Measurements from ENCODE around the gene BCAS3.
"Not testable (repeated sequence)": the region's sequence is repeated elsewhere in the genome, so short reads cannot be mapped to it uniquely, and the experiment has no call there.

BCAS3 gene

GRCh38 chr17:60916043-60916442 lies 238.4 kb downstream of the BCAS3 start:
- Histone ChIP-seq H3K27me3 (ENCODE audit: control insufficient read depth in 1 of 2, insufficient read depth in 2 of 2, low read length in 2 of 2) (no peaks in the 10 kb centered on the region), H3K4me3 (ENCODE audit: low read length in 2 of 2) (no peak overlapping the region), H3K9ac (ENCODE audit: low read length in 2 of 2) (no peak overlapping the region)

GRCh38 chr17:60920107-60920506 lies 242.5 kb downstream of the BCAS3 start:
- Histone ChIP-seq H3K4me1 (ENCODE audit: control insufficient read depth, insufficient read depth, low read length) (no peaks in the 10 kb centered on the region), H3K36me3 (ENCODE audit: control insufficient read depth in 2 of 2, insufficient read depth in 2 of 2, low read length in 2 of 2) (no peaks in the 10 kb centered on the region), H3K4me3 (ENCODE audit: low read length in 2 of 2) (no peak overlapping the region), H3K9ac (ENCODE audit: low read length in 2 of 2) (no peak overlapping the region), H3K9me3 (ENCODE audit: control insufficient read depth in 2 of 2, low read length in 2 of 2) (peaks cover 0 to 4% of the 10 kb centered on the region in 2 donors), H3K27me3 (ENCODE audit: control insufficient read depth in 1 of 2, insufficient read depth in 2 of 2, low read length in 2 of 2) (no peaks in the 10 kb centered on the region), H3K27ac (ENCODE audit: low read length) (no peak overlapping the region)

More at GRCh38 chr17:60916043-60916442, 238.4 kb downstream of the BCAS3 start:
- Histone ChIP-seq H3K27ac (ENCODE audit: low read length) (no peak overlapping the region), H3K36me3 (ENCODE audit: control insufficient read depth in 2 of 2, insufficient read depth in 2 of 2, low read length in 2 of 2) (no peaks in the 10 kb centered on the region), H3K9me3 (ENCODE audit: control insufficient read depth in 2 of 2, low read length in 2 of 2) (peaks cover 0 to 4% of the 10 kb centered on the region in 2 donors), H3K4me1 (ENCODE audit: control insufficient read depth, insufficient read depth, low read length) (no peaks in the 10 kb centered on the region)

- no peaks in the 10 kb centered on the region for H3K36me3 ChIP-seq (ENCODE audit: control insufficient read depth in 2 of 2, insufficient read depth in 2 of 2, low read length in 2 of 2)
- H3K27ac ChIP-seq (ENCODE audit: low read length) = no peak overlapping the region
- H3K9ac ChIP-seq (ENCODE audit: low read length in 2 of 2) = no peak overlapping the region
- no peaks in the 10 kb centered on the region for H3K9me3 ChIP-seq (ENCODE audit: control insufficient read depth in 2 of 2, low read length in 2 of 2)
- H3K4me1 ChIP-seq (ENCODE audit: control insufficient read depth, insufficient read depth, low read length) = no peaks in the 10 kb centered on the region
- no peak overlapping the region for H3K4me3 ChIP-seq (ENCODE audit: low read length in 2 of 2)
- H3K27me3 ChIP-seq (ENCODE audit: control insufficient read depth in 1 of 2, insufficient read depth in 2 of 2, low read length in 2 of 2) = no peaks in the 10 kb centered on the region
Measured at GRCh38 chr17:60923000-60923399, 245.3 kb downstream of the BCAS3 start.

GRCh38 chr17:60926466-60927183 lies 249.0 kb downstream of the BCAS3 start:
- Histone ChIP-seq H3K9me3 (ENCODE audit: control insufficient read depth in 2 of 2, low read length in 2 of 2) (no peaks in the 10 kb centered on the region), H3K9ac (ENCODE audit: low read length in 2 of 2) (no peak overlapping the region), H3K4me3 (ENCODE audit: low read length in 2 of 2) (no peak overlapping the region), H3K27ac (ENCODE audit: low read length) (no peak overlapping the region), H3K36me3 (ENCODE audit: control insufficient read depth in 2 of 2, insufficient read depth in 2 of 2, low read length in 2 of 2) (no peaks in the 10 kb centered on the region), H3K27me3 (ENCODE audit: control insufficient read depth in 1 of 2, insufficient read depth in 2 of 2, low read length in 2 of 2) (no peaks in the 10 kb centered on the region), H3K4me1 (ENCODE audit: control insufficient read depth, insufficient read depth, low read length) (no peaks in the 10 kb centered on the region)

GRCh38 chr17:60933739-60934138 lies 256.1 kb downstream of the BCAS3 start:
- Histone ChIP-seq H3K27me3 (ENCODE audit: control insufficient read depth in 1 of 2, insufficient read depth in 2 of 2, low read length in 2 of 2) (no peaks in the 10 kb centered on the region), H3K36me3 (ENCODE audit: control insufficient read depth in 2 of 2, insufficient read depth in 2 of 2, low read length in 2 of 2) (no peaks in the 10 kb centered on the region), H3K9ac (ENCODE audit: low read length in 2 of 2) (no peak overlapping the region), H3K9me3 (ENCODE audit: control insufficient read depth in 2 of 2, low read length in 2 of 2) (no peaks in the 10 kb centered on the region), H3K4me1 (ENCODE audit: control insufficient read depth, insufficient read depth, low read length) (no peaks in the 10 kb centered on the region), H3K27ac (ENCODE audit: low read length) (no peak overlapping the region), H3K4me3 (ENCODE audit: low read length in 2 of 2) (no peak overlapping the region)

GRCh38 chr17:60934723-60935122 lies 257.1 kb downstream of the BCAS3 start:
- no peaks in the 10 kb centered on the region for H3K9me3 ChIP-seq (ENCODE audit: control insufficient read depth in 2 of 2, low read length in 2 of 2)
- no peak overlapping the region for H3K27ac ChIP-seq (ENCODE audit: low read length)
- H3K36me3 ChIP-seq (ENCODE audit: control insufficient read depth in 2 of 2, insufficient read depth in 2 of 2, low read length in 2 of 2) = no peaks in the 10 kb centered on the region
- no peaks in the 10 kb centered on the region for H3K4me1 ChIP-seq (ENCODE audit: control insufficient read depth, insufficient read depth, low read length)
- no peak overlapping the region for H3K9ac ChIP-seq (ENCODE audit: low read length in 2 of 2)
- H3K27me3 ChIP-seq (ENCODE audit: control insufficient read depth in 1 of 2, insufficient read depth in 2 of 2, low read length in 2 of 2) = no peaks in the 10 kb centered on the region
- H3K4me3 ChIP-seq (ENCODE audit: low read length in 2 of 2) = no peak overlapping the region

- H3K9me3 ChIP-seq (ENCODE audit: control insufficient read depth in 2 of 2, low read length in 2 of 2); H3K36me3 ChIP-seq (ENCODE audit: control insufficient read depth in 2 of 2, insufficient read depth in 2 of 2, low read length in 2 of 2); H3K27me3 ChIP-seq (ENCODE audit: control insufficient read depth in 1 of 2, insufficient read depth in 2 of 2, low read length in 2 of 2); H3K9ac ChIP-seq (ENCODE audit: low read length in 2 of 2); H3K4me3 ChIP-seq (ENCODE audit: low read length in 2 of 2); H3K4me1 ChIP-seq (ENCODE audit: control insufficient read depth, insufficient read depth, low read length); H3K27ac ChIP-seq (ENCODE audit: low read length): not testable (repeated sequence)
Measured at GRCh38 chr17:60935991-60936390, 258.3 kb downstream of the BCAS3 start.

GRCh38 chr17:60939318-60939717 lies 261.7 kb downstream of the BCAS3 start:
- no peaks in the 10 kb centered on the region for H3K36me3 ChIP-seq (ENCODE audit: control insufficient read depth in 2 of 2, insufficient read depth in 2 of 2, low read length in 2 of 2)
- no peak overlapping the region for H3K4me3 ChIP-seq (ENCODE audit: low read length in 2 of 2)
- no peaks in the 10 kb centered on the region for H3K9me3 ChIP-seq (ENCODE audit: control insufficient read depth in 2 of 2, low read length in 2 of 2)
- no peaks in the 10 kb centered on the region for H3K4me1 ChIP-seq (ENCODE audit: control insufficient read depth, insufficient read depth, low read length)
- H3K27me3 ChIP-seq (ENCODE audit: control insufficient read depth in 1 of 2, insufficient read depth in 2 of 2, low read length in 2 of 2) = no peaks in the 10 kb centered on the region
- H3K27ac ChIP-seq (ENCODE audit: low read length) = no peak overlapping the region
- H3K9ac ChIP-seq (ENCODE audit: low read length in 2 of 2) = no peak overlapping the region

GRCh38 chr17:60941028-60941427 lies 263.4 kb downstream of the BCAS3 start:
- Histone ChIP-seq H3K9ac (ENCODE audit: low read length in 2 of 2) (no peak overlapping the region), H3K4me1 (ENCODE audit: control insufficient read depth, insufficient read depth, low read length) (no peaks in the 10 kb centered on the region), H3K9me3 (ENCODE audit: control insufficient read depth in 2 of 2, low read length in 2 of 2) (no peaks in the 10 kb centered on the region), H3K4me3 (ENCODE audit: low read length in 2 of 2) (no peak overlapping the region), H3K27ac (ENCODE audit: low read length) (no peak overlapping the region), H3K36me3 (ENCODE audit: control insufficient read depth in 2 of 2, insufficient read depth in 2 of 2, low read length in 2 of 2) (no peaks in the 10 kb centered on the region), H3K27me3 (ENCODE audit: control insufficient read depth in 1 of 2, insufficient read depth in 2 of 2, low read length in 2 of 2) (no peaks in the 10 kb centered on the region)

GRCh38 chr17:60941571-60941970 lies 263.9 kb downstream of the BCAS3 start:
- H3K9me3 ChIP-seq (ENCODE audit: control insufficient read depth in 2 of 2, low read length in 2 of 2) = no peaks in the 10 kb centered on the region
- H3K9ac ChIP-seq (ENCODE audit: low read length in 2 of 2) = no peak overlapping the region
- H3K27ac ChIP-seq (ENCODE audit: low read length) = no peak overlapping the region
- no peaks in the 10 kb centered on the region for H3K36me3 ChIP-seq (ENCODE audit: control insufficient read depth in 2 of 2, insufficient read depth in 2 of 2, low read length in 2 of 2)
- no peaks in the 10 kb centered on the region for H3K27me3 ChIP-seq (ENCODE audit: control insufficient read depth in 1 of 2, insufficient read depth in 2 of 2, low read length in 2 of 2)
- no peaks in the 10 kb centered on the region for H3K4me1 ChIP-seq (ENCODE audit: control insufficient read depth, insufficient read depth, low read length)
- no peak overlapping the region for H3K4me3 ChIP-seq (ENCODE audit: low read length in 2 of 2)

GRCh38 chr17:60944751-60945150 lies 267.1 kb downstream of the BCAS3 start:
- Histone ChIP-seq H3K4me1 (ENCODE audit: control insufficient read depth, insufficient read depth, low read length) (no peaks in the 10 kb centered on the region), H3K4me3 (ENCODE audit: low read length in 2 of 2) (no peak overlapping the region), H3K9me3 (ENCODE audit: control insufficient read depth in 2 of 2, low read length in 2 of 2) (no peaks in the 10 kb centered on the region), H3K27ac (ENCODE audit: low read length) (no peak overlapping the region), H3K27me3 (ENCODE audit: control insufficient read depth in 1 of 2, insufficient read depth in 2 of 2, low read length in 2 of 2) (no peaks in the 10 kb centered on the region), H3K9ac (ENCODE audit: low read length in 2 of 2) (no peak overlapping the region), H3K36me3 (ENCODE audit: control insufficient read depth in 2 of 2, insufficient read depth in 2 of 2, low read length in 2 of 2) (no peaks in the 10 kb centered on the region)
